Pancreas (tissue), 10 donors: ENCODE data around the gene TBC1D9. TPM values are rescaled to one million over a fixed set of nuclear protein-coding genes. Genes with fewer than 3 reads are reported as not detected.

Experiments
- ATAC-seq, 4 donors: fragments of 200-7000 bp; cut with Tn5 transposase; one replicate each; pipeline versions ENCODE4 v1.8.0 to v1.9.1; 2020; ENCODE audit warnings: mild to moderate bottlenecking in 4 of 4, moderate library complexity in 4 of 4
- DNase-seq, 6 donors: peaks; one replicate each; pipeline ENCODE4 v3.0.0-alpha.2; 2020
- FAIRE-seq: peaks from 2 replicates; lab custom pipeline; 2012; peaks lifted over from hg19 to GRCh38; lab: Jason Lieb, UNC
- H3K27ac ChIP-seq, 4 donors: fragments of 200-600 bp; sonication (generic); 1 replicate in 3 of 4; 2 replicates in 1 of 4; pipeline versions ENCODE4 v1.5.0 to v1.8.0; 2020
- H3K27me3 ChIP-seq, 4 donors: fragments of 200-600 bp; one replicate each; pipeline ENCODE4 v1.8.0; 2021
- H3K36me3 ChIP-seq, 3 donors: fragments of 200-600 bp; sonication (generic) in 1 of 3; one replicate each; pipeline versions ENCODE4 v1.5.0 to v1.8.0; 2020 to 2021
- H3K4me1 ChIP-seq, 3 donors: fragments of 200-600 bp; one replicate each; pipeline ENCODE4 v1.8.0; 2021
- H3K4me3 ChIP-seq, 4 donors: fragments of 200-600 bp; sonication (generic) in 2 of 4; one replicate each; pipeline versions ENCODE4 v1.5.0 to v1.8.0; 2020 to 2021
- H3K9me3 ChIP-seq, 4 donors: fragments of 200-600 bp; one replicate each; pipeline ENCODE4 v1.8.0; 2021
- WGBS, 2 donors: extraction: QIAGEN DNeasy Blood & Tissue Kit; methylation state at CpG; one replicate each; pipeline ENCODE4 v1.1.7; 2013; 5-methylcytosine and 5-hydroxymethylcytosine counted together
- intact Hi-C, 3 donors: fragments of 100-400 bp; cut with DNase I; formaldehyde crosslinking; loops; one replicate each; pipeline versions ENCODE4 v1.11.1 to v1.14.2; 2022
- polyA plus RNA-seq, 2 donors: library from polyadenylated mRNA; stranded (reverse); fragments of 200-250 nt; gene quantifications; one replicate each; pipeline ENCODE4 v1.2.3, GENCODE V29; 2013
- total RNA-seq, 6 donors: library from RNA; stranded (reverse); fragmentation: NEBNext Ultra II Directional in 4 of 6; extraction: Animal tissue kit (Norgen Biotek cat#: 25700) in 4 of 6; gene quantifications; one replicate each; pipeline versions ENCODE4 v1.2.1 to v1.2.4, GENCODE V29; 2021 to 2023
- TF ChIP-seq, protein P1 (sequence below), 4 donors: fragments of 200-600 bp; sonication (generic) in 3 of 4; IDR thresholded peaks; one replicate each; pipeline versions ENCODE4 v1.5.0 to v1.8.0; 2021; ENCODE audit warnings: antibody characterized with exemption in 4 of 4
- donor health status: healthy with polysubstance abuse.
- donor health status: DM: no; HTN: no; CAD: no; lungs with moderate emphysema.
- donor health status: DM: no; HTN: no; CAD: no.
- donor health status: control.
- donor health status: control.
- donor health status: Bipolar disorder and iron deficiency.
- donor health status: DM: yes; HTN: yes; CAD: no.
- donor health status: DM: no; HTN: no; CAD: no.
- donor health status: DM: no; HTN: no; CAD: no.
- donor health status: DM: yes; HTN: yes; CAD: no.

TBC1D9 gene
- total and polyA plus RNA-seq, 8 donors: 5.3 to 17.9 (median 9.8) TPM

DNA sequence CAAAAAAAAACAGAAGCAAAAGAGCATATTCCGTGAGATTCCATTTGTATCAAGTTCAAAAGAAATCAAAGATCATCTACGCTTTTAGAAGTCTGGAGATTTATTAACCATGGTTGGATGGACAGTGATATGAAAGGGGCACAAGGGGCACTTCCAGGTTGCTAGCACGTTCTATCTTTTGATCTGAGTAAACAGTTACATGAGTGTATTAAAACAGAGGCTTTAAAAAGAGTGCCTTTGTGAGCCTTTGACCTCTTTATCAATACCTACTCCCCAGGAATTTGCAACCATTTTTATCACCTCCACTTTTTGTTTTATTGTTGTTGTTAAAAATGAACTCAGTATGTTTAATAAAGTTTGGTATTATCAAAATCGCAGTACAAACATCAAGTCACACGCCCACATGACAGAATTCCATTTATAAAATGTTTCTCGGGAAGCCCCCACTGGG lies 115.1 kb downstream of the TBC1D9 start:
- Histone ChIP-seq H3K4me3 (peak overlapping the region in 2 of 4 donors; percentile 4 to 17), H3K36me3 (no peaks in the 10 kb centered on the region), H3K4me1 (no peaks in the 10 kb centered on the region), H3K27ac (peak overlapping the region in 2 of 4 donors; percentile 34 to 61), H3K27me3 (no peaks in the 10 kb centered on the region), H3K9me3 (no peaks in the 10 kb centered on the region)
- intact Hi-C loops: no loop called here
- DNase-seq (no peak), FAIRE-seq (no peak), ATAC-seq (peak in 2 of 4 donors; percentile 16 to 38)
- 45 to 49% methylated on average over 6 of the region's 6 CpGs for WGBS, 2 donors
- TF ChIP-seq, protein P1, sequence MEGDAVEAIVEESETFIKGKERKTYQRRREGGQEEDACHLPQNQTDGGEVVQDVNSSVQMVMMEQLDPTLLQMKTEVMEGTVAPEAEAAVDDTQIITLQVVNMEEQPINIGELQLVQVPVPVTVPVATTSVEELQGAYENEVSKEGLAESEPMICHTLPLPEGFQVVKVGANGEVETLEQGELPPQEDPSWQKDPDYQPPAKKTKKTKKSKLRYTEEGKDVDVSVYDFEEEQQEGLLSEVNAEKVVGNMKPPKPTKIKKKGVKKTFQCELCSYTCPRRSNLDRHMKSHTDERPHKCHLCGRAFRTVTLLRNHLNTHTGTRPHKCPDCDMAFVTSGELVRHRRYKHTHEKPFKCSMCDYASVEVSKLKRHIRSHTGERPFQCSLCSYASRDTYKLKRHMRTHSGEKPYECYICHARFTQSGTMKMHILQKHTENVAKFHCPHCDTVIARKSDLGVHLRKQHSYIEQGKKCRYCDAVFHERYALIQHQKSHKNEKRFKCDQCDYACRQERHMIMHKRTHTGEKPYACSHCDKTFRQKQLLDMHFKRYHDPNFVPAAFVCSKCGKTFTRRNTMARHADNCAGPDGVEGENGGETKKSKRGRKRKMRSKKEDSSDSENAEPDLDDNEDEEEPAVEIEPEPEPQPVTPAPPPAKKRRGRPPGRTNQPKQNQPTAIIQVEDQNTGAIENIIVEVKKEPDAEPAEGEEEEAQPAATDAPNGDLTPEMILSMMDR (IDR thresholded peaks at IDR 0.05): no peak

DNA sequence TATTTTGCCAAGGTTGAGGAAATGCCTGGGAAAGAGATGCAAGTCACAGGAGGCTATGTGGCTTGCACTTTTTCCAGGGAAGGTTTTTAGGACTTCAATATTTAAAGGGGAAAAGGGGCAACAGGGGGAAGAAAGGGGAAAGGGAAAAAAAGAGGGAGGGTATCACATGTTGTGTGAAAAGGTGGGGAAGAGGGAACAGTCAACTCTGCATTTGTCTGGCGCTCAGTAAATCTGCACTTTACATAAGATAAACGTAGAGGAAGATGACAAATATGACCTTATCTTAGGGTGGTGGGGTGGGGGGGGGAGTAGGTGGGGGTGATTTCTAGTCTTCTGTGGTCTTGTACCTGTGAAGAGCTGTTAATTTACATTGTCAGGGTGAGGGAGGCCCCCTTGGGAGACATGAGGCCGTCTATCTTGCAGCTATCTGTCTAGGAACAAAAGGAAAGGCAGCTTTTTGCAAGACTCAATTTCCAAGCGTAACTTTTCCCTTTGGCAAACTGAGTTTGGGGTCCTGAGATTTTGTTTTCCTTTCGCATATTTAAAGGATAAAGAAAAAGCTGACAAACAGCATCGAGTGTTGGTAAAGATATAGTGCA lies 115.9 kb downstream of the TBC1D9 start:
- ATAC-seq: no peak
- TF ChIP-seq, protein P1 (IDR thresholded peaks at IDR 0.05): no peak
- WGBS, 2 donors: 68 to 81% methylated on average over 6 of the region's 6 CpGs
- intact Hi-C loops: no loop called here
- H3K27ac ChIP-seq: no peak overlapping the region
- H3K27me3 ChIP-seq: no peaks in the 10 kb centered on the region
- H3K4me1 ChIP-seq: no peaks in the 10 kb centered on the region
- DNase-seq: no peak
- H3K4me3 ChIP-seq: no peak overlapping the region
- FAIRE-seq: no peak
- no peaks in the 10 kb centered on the region for H3K36me3 ChIP-seq
- H3K9me3 ChIP-seq: no peaks in the 10 kb centered on the region

DNA sequence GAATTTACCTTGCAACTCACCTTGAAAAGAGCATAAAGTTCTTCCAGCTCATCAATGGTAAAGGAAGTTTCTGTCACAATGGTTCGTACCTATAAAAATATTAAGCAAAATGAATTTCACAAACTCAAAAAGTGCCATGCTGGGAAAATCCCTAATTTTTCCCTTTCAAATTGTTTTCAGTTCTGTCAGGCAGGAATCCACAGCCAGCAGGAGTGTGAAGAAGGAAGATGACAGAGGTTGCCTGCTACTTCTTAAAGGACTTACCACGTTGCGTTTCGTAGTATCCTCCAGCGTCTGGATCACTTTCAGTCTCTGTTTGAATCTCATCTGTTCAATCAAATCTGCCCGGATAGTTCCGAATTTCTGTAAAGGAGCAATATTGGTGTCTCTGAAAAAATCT lies 117.1 kb downstream of the TBC1D9 start:
- Histone ChIP-seq H3K36me3 (no peaks in the 10 kb centered on the region), H3K27me3 (no peaks in the 10 kb centered on the region), H3K4me1 (no peaks in the 10 kb centered on the region), H3K4me3 (no peak overlapping the region), H3K27ac (no peak overlapping the region), H3K9me3 (no peaks in the 10 kb centered on the region)
- FAIRE-seq (no peak), ATAC-seq (no peak), DNase-seq (no peak)
- 89 to 95% methylated on average over 7 of the region's 7 CpGs for WGBS, 2 donors
- intact Hi-C loops: no loop called here
- TF ChIP-seq, protein P1 (IDR thresholded peaks at IDR 0.05): no peak

DNA sequence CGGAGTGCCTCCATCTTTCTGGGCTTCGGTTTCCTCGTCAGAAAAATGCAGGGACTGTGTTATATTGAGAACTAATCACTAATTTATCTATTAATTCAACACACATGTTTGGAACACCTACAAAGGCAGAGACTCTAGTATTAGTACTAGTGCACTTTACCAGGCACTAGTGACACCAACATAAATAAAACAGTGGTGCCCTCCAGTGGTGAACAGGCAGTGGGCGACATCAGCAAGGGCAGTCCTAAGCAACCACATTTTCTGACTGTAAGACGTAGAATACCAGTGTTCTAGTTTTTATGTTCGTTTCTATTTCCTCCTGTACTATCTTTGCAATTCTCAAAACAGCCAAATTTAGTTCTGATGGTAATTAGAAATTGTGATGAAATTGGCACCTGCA lies 118.3 kb downstream of the TBC1D9 start:
- no peak overlapping the region for H3K27ac ChIP-seq
- DNase-seq (no peak), ATAC-seq (peak in 1 of 4 donors; percentile 54), FAIRE-seq (no peak)
- 70 to 86% methylated on average over 6 of the region's 6 CpGs for WGBS, 2 donors
- no peaks in the 10 kb centered on the region for H3K36me3 ChIP-seq
- no peaks in the 10 kb centered on the region for H3K9me3 ChIP-seq
- TF ChIP-seq, protein P1 (IDR thresholded peaks at IDR 0.05): peak in 2 of 4 donors; percentile 14 to 23
- intact Hi-C loops: no loop called here
- no peak overlapping the region for H3K4me3 ChIP-seq
- H3K27me3 ChIP-seq: no peaks in the 10 kb centered on the region
- H3K4me1 ChIP-seq: no peaks in the 10 kb centered on the region

DNA sequence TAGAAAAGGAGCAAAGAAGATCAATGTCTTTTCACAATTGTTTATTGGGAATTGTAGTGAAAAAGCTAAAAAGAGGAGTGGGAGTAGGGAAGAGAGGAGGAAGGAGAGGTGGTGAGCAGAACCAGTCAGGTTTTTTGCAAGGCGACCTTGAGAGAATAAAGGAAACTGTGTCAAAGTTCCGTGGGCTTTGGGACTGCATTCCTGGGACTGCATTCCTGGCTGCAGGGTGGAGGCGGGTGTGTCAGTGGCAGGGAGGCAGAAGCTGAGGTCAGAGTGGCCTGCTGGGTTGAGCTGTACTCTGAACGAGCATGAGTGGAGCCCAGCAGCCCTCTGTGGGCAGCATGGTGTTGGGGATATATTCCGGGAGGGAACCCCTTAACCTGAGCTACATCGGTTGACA lies 120.6 kb downstream of the TBC1D9 start:
- 57 to 65% methylated on average over 6 of the region's 6 CpGs for WGBS, 2 donors
- TF ChIP-seq, protein P1 (IDR thresholded peaks at IDR 0.05): no peak
- Histone ChIP-seq H3K4me3 (no peak overlapping the region), H3K36me3 (no peaks in the 10 kb centered on the region), H3K9me3 (no peaks in the 10 kb centered on the region), H3K27ac (peak overlapping the region in 2 of 4 donors; percentile 7 to 31), H3K27me3 (no peaks in the 10 kb centered on the region), H3K4me1 (no peaks in the 10 kb centered on the region)
- DNase-seq (peak in 4 of 6 donors; percentile 40 to 47 (median 46)), FAIRE-seq (no peak), ATAC-seq (peak; percentile 74 to 94 (median 84))
- intact Hi-C loops: no loop called here
